Panc1 (cell line): ENCODE results near the gene P2RY12.

Experiments used
- POLR2AphosphoS5 ChIP-seq: IDR thresholded peaks from 2 replicates; pipeline ENCODE4 v1.6.1; 2012; ENCODE audit warnings: mild to moderate bottlenecking, low read depth, low read length, moderate library complexity
- TF ChIP-seq, protein P1 (sequence below): fragments of 450-650 bp; IDR thresholded peaks from 2 replicates; pipeline ENCODE4 v1.5.1; 2017; ENCODE audit warnings: mild to moderate bottlenecking
- TF ChIP-seq, protein P2 (sequence below), 2 experiments: IDR thresholded peaks; 2 replicates each; pipeline ENCODE4 v1.6.1; 2011 to 2012; ENCODE audit warnings: low read depth in 2 of 2, control low read depth in 1 of 2, low read length in 1 of 2, mild to moderate bottlenecking in 1 of 2, moderate library complexity in 1 of 2; ENCODE audit not compliant: insufficient read depth in 1 of 2

DNA sequence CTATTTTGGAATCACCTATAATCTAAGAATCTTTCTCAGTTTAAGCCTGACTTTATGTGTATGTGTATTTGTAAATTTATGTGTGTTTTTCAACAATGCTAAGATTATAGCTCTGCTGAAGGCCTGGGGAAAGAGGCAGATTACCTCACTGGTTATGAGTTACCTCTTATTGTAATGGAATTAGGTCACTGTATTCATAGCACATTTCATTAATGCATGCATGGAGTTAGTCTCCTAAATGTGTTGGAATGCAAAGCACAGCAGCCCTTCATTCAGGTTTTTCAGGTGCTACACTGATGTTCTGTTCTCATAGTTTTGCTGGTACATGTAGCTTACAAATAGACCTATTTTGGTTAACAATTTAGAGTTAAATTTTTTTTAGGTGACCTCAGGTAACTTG is 77.4 kb downstream of the P2RY12 start:
- TF ChIP-seq, protein P1, sequence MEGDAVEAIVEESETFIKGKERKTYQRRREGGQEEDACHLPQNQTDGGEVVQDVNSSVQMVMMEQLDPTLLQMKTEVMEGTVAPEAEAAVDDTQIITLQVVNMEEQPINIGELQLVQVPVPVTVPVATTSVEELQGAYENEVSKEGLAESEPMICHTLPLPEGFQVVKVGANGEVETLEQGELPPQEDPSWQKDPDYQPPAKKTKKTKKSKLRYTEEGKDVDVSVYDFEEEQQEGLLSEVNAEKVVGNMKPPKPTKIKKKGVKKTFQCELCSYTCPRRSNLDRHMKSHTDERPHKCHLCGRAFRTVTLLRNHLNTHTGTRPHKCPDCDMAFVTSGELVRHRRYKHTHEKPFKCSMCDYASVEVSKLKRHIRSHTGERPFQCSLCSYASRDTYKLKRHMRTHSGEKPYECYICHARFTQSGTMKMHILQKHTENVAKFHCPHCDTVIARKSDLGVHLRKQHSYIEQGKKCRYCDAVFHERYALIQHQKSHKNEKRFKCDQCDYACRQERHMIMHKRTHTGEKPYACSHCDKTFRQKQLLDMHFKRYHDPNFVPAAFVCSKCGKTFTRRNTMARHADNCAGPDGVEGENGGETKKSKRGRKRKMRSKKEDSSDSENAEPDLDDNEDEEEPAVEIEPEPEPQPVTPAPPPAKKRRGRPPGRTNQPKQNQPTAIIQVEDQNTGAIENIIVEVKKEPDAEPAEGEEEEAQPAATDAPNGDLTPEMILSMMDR, result no peak
- no peak for TF ChIP-seq POLR2AphosphoS5
- TF ChIP-seq, protein P2, sequence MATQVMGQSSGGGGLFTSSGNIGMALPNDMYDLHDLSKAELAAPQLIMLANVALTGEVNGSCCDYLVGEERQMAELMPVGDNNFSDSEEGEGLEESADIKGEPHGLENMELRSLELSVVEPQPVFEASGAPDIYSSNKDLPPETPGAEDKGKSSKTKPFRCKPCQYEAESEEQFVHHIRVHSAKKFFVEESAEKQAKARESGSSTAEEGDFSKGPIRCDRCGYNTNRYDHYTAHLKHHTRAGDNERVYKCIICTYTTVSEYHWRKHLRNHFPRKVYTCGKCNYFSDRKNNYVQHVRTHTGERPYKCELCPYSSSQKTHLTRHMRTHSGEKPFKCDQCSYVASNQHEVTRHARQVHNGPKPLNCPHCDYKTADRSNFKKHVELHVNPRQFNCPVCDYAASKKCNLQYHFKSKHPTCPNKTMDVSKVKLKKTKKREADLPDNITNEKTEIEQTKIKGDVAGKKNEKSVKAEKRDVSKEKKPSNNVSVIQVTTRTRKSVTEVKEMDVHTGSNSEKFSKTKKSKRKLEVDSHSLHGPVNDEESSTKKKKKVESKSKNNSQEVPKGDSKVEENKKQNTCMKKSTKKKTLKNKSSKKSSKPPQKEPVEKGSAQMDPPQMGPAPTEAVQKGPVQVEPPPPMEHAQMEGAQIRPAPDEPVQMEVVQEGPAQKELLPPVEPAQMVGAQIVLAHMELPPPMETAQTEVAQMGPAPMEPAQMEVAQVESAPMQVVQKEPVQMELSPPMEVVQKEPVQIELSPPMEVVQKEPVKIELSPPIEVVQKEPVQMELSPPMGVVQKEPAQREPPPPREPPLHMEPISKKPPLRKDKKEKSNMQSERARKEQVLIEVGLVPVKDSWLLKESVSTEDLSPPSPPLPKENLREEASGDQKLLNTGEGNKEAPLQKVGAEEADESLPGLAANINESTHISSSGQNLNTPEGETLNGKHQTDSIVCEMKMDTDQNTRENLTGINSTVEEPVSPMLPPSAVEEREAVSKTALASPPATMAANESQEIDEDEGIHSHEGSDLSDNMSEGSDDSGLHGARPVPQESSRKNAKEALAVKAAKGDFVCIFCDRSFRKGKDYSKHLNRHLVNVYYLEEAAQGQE (IDR thresholded peaks at IDR 0.05; ENCODE audit: insufficient read depth in 1 of 2, low read depth in 2 of 2, low read length in 1 of 2), result no peak
